HG02763 (cell line): ENCODE data around the gene AP4M1.

Source experiments
- ATAC-seq: cut with Tn5 transposase; IDR thresholded peaks from one replicate; pipeline ENCODE4 v1.9.1; 2021; ENCODE audit warnings: mild to moderate bottlenecking, moderate library complexity; ENCODE audit not compliant: unreplicated experiment

Gene AP4M1

DNA sequence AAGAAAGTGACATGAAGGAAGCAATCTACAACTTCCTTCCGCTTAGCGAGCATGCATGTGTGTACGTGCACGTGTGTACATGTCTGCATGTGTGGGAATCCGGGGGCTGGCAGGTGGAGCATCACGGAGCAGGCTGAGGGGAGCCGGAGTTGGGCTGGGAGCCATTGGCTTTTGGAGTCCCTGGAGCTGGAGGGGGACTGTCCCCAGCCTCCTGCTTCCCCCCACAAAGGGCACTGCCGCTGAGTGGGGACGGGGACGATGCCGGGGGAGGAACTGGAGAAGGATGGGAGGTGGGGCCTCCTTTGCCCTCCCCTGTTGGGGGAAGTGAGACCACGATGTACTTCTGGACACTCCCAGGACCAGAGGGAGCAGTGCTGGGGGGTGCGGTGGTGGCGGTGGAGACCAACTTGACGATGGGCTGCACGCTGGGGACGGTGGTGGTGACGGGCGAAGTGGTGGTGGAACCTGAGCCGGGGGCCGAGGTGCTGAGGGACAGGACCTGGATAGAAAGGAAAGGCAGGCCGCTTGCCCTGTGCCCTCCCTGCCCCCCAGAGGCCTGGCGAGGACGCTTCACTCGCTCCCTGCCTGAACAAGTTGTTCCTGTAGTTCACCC is 5.8 kb downstream of the AP4M1 start:
- no peak for ATAC-seq

DNA sequence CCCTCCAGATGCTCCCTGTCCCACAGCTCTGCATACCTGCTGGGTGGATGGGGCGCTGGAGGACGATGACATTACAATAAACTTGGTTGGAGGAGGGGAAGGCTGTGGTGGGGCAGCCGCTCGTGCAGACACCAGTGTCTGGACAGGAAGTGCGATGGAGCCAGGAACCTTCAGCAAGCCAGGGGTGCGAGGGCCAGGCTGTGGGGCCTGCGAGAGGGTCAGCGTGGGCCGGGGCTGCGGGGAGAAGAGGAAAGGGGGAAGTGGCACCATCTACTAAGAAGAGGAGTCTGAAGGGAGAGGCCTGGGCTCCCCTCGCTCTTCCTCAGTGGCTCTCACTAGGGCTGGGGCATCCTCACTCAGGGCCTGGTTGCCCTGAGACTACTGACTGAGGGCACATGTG is 6.4 kb downstream of the AP4M1 start:
- ATAC-seq: no peak

DNA sequence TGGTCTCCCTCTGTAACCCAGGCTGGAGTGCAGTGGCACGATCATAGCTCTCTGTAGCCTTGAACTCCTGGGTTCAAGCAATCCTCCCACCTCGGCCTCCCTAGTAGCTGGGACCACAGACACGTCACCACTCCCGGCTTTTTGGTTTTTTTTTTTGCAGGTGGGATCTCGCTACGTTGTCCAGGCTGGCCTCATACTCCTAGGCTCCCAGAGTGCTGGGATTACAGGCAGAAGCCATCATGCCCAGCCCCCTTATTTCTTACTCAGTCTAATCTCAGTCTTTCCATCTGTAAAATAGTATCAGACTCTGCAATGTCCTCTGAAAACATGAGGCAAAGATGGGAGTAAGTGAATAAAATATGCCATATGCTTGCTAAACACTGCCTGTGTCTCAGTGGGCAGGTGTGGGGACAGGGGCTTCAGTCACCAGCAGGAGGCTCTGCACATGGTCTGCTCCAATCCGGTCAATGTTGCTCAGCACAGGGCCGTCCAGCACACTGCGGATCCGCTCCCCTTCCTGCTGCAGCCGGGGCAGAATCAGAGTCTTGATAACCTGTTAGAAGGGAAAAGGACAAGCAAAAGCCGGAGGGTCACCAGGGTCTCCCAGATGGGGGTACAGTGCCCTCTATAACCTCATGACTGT is 8.2 kb downstream of the AP4M1 start:
- ATAC-seq: no peak

DNA sequence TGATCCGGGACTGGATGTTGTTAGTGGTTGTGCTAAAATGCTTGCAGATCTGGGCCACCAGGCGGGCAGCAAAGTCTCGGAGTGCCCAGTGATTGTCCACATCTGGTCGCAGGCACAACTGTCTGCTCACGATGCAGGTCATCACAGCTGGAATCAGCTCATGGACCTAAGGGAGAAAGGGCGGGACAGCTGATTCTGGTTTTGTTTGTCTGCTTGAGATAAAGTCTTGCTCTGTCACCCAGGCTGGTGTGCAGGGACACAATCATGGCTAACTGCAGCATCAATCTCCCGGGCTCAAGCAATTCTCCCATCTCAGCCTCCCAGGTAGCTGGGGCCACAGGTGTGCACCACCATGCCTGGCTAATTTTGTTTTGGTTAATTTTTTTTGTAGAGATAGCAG is 9.7 kb downstream of the AP4M1 start:
- ATAC-seq: no peak

DNA sequence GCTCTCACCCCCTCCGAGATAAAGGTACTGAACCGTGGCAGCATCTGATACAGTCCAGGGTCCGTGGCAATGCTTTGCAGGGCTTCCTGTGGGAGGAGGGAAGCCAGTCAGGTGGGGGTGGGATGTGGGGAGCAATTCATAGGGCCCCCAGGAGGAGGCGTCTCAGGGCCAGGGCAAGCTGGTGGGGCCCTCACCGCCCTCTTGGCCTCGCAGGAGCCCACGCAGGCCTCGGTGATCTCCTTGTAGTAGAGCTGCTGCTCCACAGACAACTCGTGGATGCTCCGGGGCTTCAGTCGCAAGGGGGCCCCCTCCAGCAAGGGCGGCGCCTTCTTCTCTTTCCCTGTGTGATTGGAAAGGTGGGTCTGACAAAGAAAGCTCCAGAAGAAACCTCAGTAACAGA is 10.5 kb downstream of the AP4M1 start:
- no peak for ATAC-seq

DNA sequence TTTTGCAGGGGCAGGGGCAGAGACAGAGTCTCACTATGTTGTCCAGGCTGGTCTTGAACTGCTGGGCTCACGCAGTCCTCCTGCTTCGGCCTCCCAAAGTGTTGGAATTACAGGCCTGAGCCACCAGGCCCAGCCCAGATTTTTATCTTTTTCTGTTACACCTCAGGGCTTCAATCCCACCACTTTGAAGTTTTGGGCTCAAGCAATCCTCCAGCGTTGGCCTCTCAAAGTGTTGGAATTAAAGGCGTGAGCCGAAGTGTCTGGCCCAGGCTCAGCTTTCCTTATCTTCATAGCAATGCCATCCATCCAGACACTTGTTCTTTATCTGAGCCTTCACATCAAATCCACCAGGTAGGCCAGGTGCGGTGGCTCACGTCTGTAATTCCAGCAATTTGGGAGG is 13.6 kb downstream of the AP4M1 start:
- no peak for ATAC-seq

DNA sequence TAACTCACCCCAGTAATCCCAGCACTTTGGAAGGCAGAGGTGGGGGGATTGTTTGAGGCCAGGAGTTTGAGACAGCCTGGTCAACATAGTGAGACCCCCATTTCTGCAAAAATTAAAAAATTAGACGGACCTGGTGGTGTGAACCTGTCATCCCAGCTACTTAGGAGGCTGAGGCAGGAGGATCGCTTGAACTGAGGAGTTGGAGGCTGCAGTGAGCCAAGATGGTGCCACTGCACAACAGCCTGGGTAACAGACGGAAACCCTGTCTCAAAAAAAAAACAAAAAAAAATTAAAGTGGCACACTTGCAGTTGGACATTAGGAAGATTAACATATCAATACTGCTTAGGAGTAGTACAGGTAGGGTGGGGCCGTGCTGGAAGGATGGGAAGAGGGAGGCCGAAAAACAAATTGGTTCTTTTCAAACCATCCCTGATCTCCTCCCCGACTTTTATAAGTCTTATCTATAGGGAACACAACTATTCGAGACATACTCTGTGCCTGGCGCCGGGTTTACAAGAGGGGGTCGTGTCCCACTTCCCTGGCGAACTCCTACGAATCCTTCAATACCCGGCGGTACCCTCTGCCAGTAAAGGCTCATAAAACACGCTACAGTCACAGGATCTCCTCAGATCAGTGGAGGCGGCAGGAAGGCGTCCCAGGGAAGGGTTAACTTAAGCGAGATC is 17.1 kb downstream of the AP4M1 start:
- ATAC-seq: no peak

DNA sequence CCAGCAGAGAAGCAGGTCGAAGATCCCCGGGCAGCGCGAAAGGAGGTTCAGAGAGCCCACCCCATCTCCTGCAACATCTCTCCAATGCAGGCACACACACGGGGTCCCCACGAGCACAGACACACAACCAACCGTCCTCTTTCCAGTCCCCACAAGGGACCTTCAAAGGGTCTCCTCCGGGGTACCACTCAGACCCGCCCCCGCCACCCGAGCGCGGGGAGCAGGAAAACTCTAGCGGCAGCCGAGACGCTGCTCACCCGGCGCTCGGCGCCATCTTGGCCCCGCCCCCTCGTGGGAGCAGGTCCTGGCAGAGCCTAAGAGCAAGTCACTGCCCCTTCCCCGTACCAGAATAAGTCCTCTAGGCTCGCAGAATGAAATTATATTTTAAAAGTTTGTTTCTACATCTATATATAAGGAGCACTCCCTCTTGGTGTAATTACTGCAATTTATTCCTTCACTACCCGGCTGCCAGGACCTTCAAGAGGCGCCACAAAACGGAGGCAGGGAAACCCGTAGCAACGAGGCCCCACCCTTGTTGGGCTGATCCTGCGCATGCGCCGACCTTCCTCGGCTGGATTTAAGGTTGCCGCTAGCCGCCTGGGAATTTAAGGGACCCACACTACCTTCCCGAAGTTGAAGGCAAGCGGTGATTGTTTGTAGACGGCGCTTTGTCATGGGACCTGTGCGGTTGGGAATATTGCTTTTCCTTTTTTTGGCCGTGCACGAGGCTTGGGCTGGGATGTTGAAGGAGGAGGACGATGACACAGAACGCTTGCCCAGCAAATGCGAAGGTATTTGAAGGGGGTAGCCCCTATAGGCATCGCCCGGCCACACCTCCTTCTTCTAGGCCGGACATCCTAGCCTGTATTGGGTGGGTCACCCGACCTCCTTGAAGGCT is 17.9 kb downstream of the AP4M1 start, which contains the start of the genes CNPY4 and TAF6:
TSS of gene CNPY4 (plus strand) at position 563 of the 898 bp plus-strand sequence. CDS start at position 674, 111 bp downstream.
TSS of gene TAF6 (minus strand) at position 287 of the 898 bp plus-strand sequence. CDS start 5,149 bp downstream, outside the sequence.
- ATAC-seq: peak; percentile 77

DNA sequence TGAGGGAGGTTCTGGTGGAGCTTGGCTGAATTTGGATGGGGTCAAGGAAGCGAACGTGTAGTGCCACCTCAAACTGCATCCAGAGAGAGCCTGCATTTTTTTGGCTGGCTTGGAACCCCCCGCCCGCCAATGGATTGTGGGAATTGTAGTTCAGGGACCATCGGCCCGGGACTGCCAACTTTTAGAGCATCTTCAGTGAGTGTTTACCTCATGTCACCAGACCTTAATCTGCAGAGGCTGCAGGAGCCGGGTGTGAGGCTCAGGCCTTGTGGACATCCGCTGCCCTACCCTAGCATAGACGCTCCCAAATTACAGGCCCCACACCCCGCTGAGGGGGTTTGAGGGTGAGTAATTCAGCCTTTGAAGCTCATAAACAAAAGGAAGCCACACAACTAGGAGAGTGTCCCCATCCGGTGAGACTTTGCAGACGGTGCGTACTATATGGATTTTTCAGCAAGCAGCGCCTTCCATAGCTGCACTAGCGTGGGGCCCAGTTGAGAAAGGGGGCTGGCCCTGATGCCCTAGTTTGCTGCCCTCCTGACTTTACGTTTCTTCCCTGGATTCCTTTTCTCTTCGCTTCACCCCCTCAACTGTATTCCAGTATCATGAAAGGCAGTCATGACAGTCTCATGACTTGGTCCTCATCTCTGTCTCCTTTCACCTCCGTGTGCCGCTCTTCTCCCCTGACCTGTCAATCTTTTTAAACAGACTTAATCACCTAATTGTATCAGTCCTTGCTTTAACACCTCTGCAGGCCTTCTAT is 18.7 kb downstream of the AP4M1 start:
- peak; percentile 25 for ATAC-seq

DNA sequence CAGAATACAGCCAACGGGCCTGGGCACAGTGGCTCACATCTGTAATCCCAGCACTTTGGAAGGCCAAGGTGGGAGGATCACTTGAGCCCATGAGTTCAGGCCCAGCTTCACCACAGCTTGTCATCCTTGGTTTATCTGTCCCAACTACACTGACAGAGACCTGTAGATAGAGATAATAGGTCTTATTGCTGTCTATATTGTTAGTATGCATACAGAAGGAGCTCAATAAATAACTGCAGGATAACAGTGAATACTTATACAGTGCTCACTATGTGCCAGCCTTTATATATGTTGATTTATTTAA is 19.2 kb downstream of the AP4M1 start:
- ATAC-seq: no peak

DNA sequence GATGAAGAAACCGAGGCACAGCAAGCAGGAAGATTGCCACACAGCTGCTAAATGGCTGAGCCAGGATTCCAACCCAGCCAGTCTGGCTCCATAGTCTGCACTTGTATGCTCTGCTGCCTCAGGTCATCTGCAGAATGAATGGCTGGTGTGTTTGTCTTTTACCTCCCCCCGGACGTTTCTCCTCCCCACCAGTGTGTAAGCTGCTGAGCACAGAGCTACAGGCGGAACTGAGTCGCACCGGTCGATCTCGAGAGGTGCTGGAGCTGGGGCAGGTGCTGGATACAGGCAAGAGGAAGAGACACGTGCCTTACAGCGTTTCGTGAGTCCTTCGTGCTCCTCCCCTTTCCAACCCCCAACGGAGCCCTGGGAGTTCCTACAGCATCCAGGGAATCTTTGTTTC is 20.6 kb downstream of the AP4M1 start:
- ATAC-seq: no peak

DNA sequence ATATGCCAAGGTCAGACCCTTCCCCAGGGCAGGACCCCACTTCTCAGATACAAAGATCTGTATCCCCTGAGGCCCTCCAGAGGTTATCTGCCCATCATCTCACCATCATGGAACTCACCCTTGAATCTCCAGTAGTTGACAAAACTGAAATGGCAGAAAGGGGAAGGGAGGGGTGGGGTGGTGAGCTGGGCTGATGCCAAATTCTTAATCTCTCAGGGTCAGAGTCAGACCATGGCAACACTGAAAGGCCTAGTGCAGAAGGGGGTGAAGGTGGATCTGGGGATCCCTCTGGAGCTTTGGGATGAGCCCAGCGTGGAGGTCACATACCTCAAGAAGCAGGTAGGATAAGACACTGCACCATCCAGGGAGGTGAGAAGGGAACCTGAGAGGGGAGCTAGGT is 21.1 kb downstream of the AP4M1 start:
- no peak for ATAC-seq

DNA sequence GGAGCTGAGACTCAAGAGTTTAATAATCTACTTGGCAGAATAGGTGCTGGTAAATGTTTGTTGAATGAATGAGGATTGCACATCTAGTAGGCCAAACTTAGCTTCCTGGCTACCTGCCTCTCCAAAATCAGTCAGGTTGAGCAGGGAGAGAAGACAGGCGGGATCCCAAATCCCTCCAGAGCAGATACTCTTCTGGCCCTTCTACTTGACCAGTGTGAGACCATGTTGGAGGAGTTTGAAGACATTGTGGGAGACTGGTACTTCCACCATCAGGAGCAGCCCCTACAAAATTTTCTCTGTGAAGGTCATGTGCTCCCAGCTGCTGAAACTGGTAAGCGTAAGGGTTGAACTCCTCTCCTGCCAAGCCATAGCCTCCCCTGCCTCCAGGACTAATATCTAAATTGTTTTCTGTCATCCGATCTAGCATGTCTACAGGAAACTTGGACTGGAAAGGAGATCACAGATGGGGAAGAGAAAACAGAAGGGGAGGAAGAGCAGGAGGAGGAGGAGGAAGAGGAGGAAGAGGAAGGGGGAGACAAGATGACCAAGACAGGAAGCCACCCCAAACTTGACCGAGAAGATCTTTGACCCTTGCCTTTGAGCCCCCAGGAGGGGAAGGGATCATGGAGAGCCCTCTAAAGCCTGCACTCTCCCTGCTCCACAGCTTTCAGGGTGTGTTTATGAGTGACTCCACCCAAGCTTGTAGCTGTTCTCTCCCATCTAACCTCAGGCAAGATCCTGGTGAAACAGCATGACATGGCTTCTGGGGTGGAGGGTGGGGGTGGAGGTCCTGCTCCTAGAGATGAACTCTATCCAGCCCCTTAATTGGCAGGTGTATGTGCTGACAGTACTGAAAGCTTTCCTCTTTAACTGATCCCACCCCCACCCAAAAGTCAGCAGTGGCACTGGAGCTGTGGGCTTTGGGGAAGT is 23.1 kb downstream of the AP4M1 start:
- ATAC-seq: no peak

DNA sequence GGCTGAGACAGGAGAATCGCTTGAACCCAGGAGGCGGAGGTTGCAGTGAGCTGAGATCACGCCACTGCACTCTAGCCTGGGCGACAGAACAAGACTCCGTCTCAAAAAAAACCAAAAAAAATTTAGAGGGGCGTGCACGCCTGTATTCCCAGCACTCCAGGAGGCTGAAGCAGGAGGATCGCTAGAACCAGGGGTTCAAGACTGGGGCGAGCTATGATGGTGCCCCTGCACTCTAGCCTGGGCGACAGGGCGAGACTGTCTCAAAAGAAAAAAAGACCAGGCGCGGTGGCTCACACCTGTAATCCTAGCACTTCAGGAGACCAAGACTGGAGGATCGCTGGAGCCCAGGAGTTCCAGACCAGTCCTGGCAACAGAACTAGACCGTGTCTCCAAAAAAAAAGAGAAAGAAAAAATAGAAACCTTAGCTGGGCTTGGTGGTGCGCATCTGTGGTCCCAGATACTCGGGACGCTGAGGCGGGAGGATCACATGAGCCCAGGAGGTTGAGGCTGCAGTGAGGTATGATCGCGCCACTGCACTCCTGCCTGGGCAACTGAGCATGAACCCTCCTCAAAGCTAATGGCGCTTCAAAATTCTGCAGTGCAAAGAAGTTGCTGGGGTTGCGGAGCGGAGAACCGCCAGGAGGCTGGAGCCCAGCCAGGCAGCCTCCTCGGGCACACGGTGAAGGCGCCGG is 24.9 kb downstream of the AP4M1 start:
- no peak for ATAC-seq

DNA sequence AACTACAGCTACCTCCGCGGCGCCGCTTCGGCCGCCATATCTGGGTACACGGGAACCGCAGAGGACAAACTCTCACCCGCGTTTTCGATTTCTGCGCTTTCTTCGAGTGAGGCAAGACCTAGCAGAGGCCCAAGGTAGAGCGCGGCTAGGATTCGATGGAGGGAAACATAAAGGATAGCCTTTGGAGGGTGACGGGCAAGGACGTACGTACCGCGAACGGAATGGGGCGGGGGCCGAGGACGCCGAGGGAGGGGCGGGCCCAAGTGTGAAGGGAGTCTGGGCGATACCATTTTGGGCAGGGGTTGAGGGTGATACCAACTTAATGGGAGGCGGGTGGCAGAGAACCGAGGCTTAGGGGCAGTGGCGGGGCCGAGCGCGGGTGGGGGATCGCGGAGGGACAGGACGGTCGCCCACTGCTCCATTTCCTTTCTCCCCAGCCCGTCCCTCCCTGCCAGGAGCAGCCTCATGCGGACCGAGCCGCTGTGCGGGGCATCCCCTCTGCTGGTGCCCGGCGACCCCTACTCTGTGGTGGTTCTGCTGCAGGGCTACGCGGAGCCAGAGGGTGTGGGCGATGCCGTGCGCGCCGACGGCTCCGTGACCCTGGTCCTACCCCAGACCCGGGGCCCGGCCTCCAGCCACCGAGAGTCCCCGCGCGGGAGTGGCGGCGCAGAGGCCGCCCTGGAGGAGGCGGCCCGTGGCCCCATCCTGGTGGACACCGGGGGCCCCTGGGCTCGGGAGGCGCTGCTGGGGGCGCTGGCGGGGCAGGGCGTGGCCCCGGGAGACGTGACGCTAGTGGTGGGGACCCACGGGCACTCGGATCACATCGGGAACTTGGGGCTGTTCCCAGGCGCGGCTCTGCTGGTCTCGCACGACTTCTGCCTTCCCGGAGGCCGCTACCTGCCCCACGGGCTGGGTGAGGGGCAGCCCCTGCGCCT is 25.8 kb downstream of the AP4M1 start, which contains the start of gene MBLAC1:
TSS of gene MBLAC1 (plus strand) at position 37 of the 935 bp plus-strand sequence. CDS start at position 466, 429 bp downstream.
- peak; percentile 60 for ATAC-seq

DNA sequence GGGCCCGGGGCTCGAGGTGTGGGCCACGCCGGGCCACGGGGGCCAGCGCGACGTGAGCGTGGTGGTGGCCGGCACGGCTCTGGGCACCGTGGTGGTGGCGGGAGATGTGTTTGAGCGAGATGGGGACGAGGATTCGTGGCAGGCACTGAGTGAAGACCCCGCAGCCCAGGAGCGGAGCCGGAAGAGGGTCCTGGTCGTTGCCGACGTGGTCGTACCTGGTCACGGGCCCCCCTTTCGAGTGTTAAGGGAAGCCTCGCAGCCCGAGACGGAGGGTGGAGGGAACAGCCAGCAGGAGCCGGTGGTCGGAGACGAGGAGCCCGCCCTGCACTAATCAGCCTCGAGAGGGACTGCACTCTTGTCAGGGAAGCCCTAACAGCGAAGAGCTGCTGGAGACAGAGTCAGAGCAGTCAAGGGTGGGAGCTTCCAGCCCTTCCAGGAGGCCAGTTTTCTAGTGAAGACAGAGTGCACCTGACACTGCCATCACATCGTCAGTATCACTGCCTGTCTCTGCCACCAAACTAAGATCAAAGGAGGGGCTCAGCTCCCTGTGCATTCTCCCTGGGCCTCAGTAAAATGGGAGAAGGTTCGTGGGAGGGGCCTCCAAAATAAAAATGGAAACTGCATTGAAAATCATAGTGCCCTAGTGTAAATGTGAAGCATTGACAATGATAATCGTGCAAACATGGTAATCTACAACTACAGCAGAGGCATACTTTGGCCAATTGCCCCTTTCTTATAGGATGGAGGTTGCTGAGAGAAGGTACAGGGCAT is 26.6 kb downstream of the AP4M1 start:
- ATAC-seq: no peak

DNA sequence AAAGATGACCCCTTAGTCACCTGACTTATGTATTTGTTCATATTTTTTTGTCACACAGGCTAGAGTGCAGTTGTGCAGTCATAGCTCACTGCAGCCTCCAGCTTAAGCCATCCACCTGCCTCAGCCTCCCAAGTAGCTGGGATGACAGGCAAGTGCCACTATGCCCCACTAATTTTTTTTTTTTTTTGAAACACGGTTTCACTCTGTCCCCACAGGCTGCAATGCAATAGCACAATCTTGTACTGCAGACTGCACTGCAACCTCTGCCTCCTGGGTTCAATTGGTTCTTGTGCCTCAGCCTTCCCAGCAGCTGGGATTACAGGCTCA is 27.2 kb downstream of the AP4M1 start:
- no peak for ATAC-seq
